ENCODE measurements around the gene USP33. TPM values are rescaled to one million over a fixed set of nuclear protein-coding genes. Genes with fewer than 3 reads are reported as not detected.

The USP33 gene
- total RNA-seq, 4 donors from 2014 or later = 20.2 to 61.6 (median 34.3) TPM

- Histone ChIP-seq H3K9me3 (no peaks in the 10 kb centered on the region), H3K4me1 (peaks cover 0 to 19% (median 4%) of the 10 kb centered on the region in 3 donors), H3K27ac (no peak overlapping the region), H3K36me3 (no peaks in the 10 kb centered on the region), H3K27me3 (no peaks in the 10 kb centered on the region), H3K4me3 (no peak overlapping the region)
- DNase-seq = no peak
- intact Hi-C loops (cut with DNase I) = no loop called here
- TF ChIP-seq, protein P1, sequence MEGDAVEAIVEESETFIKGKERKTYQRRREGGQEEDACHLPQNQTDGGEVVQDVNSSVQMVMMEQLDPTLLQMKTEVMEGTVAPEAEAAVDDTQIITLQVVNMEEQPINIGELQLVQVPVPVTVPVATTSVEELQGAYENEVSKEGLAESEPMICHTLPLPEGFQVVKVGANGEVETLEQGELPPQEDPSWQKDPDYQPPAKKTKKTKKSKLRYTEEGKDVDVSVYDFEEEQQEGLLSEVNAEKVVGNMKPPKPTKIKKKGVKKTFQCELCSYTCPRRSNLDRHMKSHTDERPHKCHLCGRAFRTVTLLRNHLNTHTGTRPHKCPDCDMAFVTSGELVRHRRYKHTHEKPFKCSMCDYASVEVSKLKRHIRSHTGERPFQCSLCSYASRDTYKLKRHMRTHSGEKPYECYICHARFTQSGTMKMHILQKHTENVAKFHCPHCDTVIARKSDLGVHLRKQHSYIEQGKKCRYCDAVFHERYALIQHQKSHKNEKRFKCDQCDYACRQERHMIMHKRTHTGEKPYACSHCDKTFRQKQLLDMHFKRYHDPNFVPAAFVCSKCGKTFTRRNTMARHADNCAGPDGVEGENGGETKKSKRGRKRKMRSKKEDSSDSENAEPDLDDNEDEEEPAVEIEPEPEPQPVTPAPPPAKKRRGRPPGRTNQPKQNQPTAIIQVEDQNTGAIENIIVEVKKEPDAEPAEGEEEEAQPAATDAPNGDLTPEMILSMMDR (IDR thresholded peaks at IDR 0.05) = no peak
- TF ChIP-seq POLR2A (IDR thresholded peaks at IDR 0.05) = no peak
- 63 to 70% methylated on average over 7 of the region's 7 CpGs for WGBS, 2 donors
These were observed 16.5 kb upstream of the USP33 start for GRCh38 chr1:77776007-77776700.

DNA sequence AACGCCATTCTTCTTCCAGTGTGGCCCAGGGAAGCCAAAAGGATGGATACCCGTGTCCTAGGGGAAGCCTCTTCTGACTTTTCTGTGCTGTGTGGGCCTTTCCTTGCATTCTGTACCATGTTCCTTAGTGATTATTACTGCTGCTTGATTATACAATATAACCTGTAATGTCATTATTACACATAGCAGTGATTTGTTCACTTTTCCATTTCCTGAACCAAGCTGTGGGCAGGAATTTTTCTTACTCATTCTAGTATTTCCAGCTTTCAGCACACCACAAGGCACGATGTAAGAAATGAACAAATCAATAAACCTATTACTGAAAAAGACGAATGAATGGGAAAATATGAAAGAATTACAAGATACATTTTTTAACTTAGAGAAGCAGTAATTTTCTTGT lies 8.4 kb upstream of the USP33 start:
- Histone ChIP-seq H3K27ac (no peak overlapping the region), H3K9me3 (no peaks in the 10 kb centered on the region), H3K4me3 (no peak overlapping the region), H3K27me3 (no peaks in the 10 kb centered on the region), H3K4me1 (no peaks in the 10 kb centered on the region), H3K36me3 (no peaks in the 10 kb centered on the region)
- no peak for DNase-seq
- TF ChIP-seq, protein P1 (IDR thresholded peaks at IDR 0.05) = no peak
- no peak for TF ChIP-seq POLR2A (IDR thresholded peaks at IDR 0.05)
- WGBS, 2 donors = 68 to 85% methylated on average over 4 of the region's 4 CpGs
- intact Hi-C loops (cut with DNase I) = no loop called here

- Histone ChIP-seq H3K4me3 (no peak overlapping the region), H3K9me3 (no peaks in the 10 kb centered on the region), H3K4me1 (peaks cover 0 to 22% (median 12%) of the 10 kb centered on the region in 3 donors), H3K27ac (no peak overlapping the region), H3K36me3 (no peaks in the 10 kb centered on the region), H3K27me3 (no peaks in the 10 kb centered on the region)
- no peak for DNase-seq
- TF ChIP-seq POLR2A (IDR thresholded peaks at IDR 0.05) = no peak
- TF ChIP-seq, protein P1 (IDR thresholded peaks at IDR 0.05) = no peak
- intact Hi-C loops (cut with DNase I) = no loop called here
- WGBS, 2 donors = 17 to 20% methylated on average over 1 of the region's 1 CpG
These were observed 2.4 kb upstream of the USP33 start for GRCh38 chr1:77762072-77762476.

DNA sequence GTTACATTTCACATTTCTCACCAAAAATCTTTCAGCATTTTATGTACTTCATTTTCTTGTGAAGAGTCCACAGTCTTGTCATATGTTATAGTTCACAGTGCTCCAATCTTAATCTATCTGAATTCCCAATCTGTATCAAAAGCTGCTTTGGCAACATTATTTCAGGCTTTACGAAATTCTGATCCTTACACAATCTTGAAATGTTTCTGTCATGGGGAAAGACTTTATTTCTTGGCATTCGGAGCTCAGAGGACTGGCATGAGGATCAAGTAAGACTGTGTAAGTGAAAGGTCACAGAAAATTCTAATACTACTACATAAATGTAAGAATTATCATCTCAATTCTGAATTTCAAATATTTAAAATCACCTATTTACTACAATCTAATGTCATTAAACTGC lies 2.0 kb downstream of the USP33 start:
- DNase-seq = no peak
- H3K27me3 ChIP-seq = no peaks in the 10 kb centered on the region
- no peak for TF ChIP-seq POLR2A (IDR thresholded peaks at IDR 0.05)
- TF ChIP-seq, protein P1 (IDR thresholded peaks at IDR 0.05) = no peak
- WGBS, 2 donors = 20 to 28% methylated on average over 2 of the region's 2 CpGs
- H3K4me3 ChIP-seq = peak overlapping the region in 2 of 4 donors; percentile 81 to 85
- no peaks in the 10 kb centered on the region for H3K9me3 ChIP-seq
- H3K36me3 ChIP-seq = no peaks in the 10 kb centered on the region
- peak overlapping the region in 2 of 4 donors; percentile 23 to 89 for H3K27ac ChIP-seq
- intact Hi-C loops (cut with DNase I) = no loop called here
- H3K4me1 ChIP-seq = peaks cover 8 to 56% (median 18%) of the 10 kb centered on the region in 3 donors

GRCh38 chr1:77757066-77757584 lies 2.5 kb downstream of the USP33 start:
- intact Hi-C loops (cut with DNase I) = no loop called here
- Histone ChIP-seq H3K27ac (peak overlapping the region in 2 of 4 donors; percentile 23 to 89), H3K4me1 (peaks cover 8 to 56% (median 13%) of the 10 kb centered on the region in 3 donors), H3K9me3 (no peaks in the 10 kb centered on the region), H3K4me3 (peak overlapping the region in 1 of 4 donors; percentile 85), H3K27me3 (no peaks in the 10 kb centered on the region), H3K36me3 (no peaks in the 10 kb centered on the region)
- WGBS, 2 donors = 21 to 42% methylated on average over 1 of the region's 1 CpG
- no peak for DNase-seq
- no peak for TF ChIP-seq POLR2A (IDR thresholded peaks at IDR 0.05)
- TF ChIP-seq, protein P1 (IDR thresholded peaks at IDR 0.05) = no peak

Data from esophagus squamous epithelium (tissue), 5 donors.